Hematopoietic multipotent progenitor cell treated with erythropoietin and hydrocortisone succinate and interleukin-3 and kit ligand, for 6 days (in vitro differentiated cells): ENCODE measurements around the gene CISTR.
"Not testable (repeated sequence)": the region's sequence is repeated elsewhere in the genome, so short reads cannot be mapped to it uniquely, and the experiment has no call there.

Experiments
- DNase-seq: peaks from one replicate; pipeline ENCODE4 v3.0.0-alpha.2; 2015

Gene CISTR

GRCh38 chr12:53762793-53763192 lies 11.0 kb upstream of the CISTR start:
- DNase-seq: not testable (repeated sequence)

DNA sequence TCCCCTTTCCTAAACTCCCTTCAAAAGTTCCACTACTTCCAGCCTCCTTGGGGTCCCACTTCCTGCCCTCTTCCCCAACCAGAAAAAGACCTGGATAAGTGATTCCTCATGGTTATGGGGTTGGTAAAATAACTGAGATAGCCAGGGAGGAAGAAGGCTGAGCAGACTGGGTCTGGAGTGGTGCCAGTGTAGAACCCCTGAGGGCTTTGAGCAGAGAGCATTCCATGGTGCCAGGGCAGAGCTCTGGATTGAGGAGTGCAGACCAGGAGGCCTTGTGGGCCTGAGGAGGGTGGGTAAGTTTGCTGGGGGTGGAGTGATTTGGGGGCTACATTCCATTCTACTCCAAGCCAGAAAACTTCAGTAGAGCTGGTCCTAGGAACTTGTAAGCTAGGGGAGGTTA lies 9.5 kb upstream of the CISTR start:
- DNase-seq: no peak

DNA sequence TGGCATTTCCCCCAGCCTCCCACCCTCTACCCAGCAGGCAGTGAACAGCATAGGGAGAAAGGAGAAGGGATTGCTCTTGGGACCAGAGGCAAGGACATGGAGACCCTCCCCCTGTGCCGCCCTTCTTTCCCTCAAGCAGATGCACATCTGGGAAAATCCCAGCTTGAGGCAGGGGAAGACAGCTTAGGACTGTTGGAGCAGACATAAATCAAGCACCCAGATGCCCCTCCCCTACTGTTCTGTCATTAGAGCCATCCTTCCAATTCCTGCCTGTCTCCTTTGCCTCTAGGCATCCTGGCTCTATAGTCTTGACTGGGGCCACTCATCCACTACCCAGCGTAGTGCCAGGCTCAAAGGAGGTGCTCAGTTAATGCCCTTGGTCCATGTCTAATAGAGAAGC lies 7.5 kb upstream of the CISTR start:
- DNase-seq: no peak

- DNase-seq: no peak
Observed at GRCh38 chr12:53758730-53759103, 6.9 kb upstream of the CISTR start.

DNA sequence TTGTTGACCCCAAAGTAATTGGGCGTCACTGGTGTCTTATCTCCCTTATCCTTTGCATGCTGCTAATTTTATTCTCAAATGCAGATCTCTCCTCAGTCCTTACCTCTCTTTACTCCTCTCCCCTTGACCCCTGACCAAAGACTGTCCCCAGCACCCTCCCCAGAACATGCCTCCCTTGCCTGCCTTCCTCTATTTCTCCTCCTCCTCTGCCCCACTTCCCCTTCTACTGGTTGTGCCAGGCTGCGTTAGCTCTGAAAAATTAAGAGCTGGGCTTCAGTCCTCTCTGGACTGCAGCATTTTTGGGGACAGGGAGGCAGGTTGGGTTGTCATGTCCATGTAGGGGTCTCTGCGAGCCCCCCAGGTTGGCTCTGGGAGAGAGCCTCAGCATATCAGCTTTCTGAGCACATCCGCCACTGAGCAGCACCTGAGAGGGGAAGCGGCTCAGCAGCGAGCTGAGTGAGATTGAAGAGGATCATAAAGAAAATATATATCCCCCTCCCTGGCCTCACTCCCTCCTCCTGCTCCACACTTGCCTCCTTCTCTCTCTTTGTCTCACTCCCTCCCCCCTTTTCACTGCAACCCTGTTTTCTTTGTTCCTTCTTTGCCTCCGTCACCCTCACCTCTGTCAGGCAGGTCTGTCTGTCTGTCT lies 6.4 kb upstream of the CISTR start:
- DNase-seq: no peak

DNA sequence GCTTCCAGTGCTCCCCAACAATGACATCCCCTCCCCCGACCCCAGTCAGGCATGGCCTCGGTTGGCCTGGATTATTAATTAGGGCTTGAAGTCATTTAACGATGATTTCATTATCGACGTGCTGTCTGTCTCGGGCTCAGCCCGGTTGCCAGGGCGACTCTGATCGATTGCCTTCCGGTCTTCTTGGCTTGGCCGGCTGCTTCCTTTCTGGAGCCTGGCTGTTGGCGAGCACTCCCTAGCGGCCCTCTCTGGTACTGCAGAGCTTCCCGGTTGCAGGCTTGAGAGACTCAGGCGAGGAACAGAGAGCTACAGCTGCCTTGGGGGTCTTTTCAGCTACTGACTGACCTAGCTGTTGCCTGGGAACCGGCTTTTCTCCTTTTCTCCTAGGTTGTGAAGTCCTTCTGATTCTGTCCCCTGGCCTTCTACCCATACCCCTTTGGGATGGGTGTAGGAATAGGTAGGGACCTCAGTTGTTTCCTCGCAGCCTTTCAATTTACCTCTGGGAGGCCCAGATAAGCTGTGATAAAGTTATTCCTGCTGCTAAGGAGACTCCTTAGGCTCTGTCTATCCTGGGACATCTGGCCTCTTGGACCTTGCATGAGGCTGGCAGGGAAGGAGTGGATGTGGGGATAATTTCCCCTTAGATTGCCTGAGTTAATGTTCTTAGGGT lies 5.5 kb upstream of the CISTR start:
- DNase-seq: peak; percentile 78

- no peak for DNase-seq
Observed at GRCh38 chr12:53756300-53757100, 4.7 kb upstream of the CISTR start.

- no peak for DNase-seq
Observed at GRCh38 chr12:53755893-53756292, 4.1 kb upstream of the CISTR start.

DNA sequence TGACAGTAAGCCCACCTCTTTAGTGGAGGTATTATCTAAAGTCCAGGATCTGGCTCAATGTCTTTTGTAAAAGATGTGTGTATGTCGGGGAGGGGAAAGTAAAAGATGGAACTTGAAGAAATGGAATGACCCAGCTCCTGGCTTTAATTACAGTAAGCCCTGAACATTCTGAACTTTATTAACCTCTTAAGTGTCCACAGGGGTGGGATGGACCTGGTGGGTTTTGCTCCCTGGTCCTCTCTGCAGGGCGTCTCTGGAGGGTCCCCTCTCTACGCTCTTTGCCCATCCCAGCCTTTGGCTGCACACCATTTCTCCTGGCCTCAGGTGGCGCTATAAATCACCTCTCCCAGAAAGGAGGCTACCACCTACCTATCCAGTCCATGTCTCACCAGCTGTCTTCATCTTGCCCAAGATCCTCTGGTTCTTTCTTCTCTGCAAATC lies 3.7 kb upstream of the CISTR start:
- no peak for DNase-seq

DNA sequence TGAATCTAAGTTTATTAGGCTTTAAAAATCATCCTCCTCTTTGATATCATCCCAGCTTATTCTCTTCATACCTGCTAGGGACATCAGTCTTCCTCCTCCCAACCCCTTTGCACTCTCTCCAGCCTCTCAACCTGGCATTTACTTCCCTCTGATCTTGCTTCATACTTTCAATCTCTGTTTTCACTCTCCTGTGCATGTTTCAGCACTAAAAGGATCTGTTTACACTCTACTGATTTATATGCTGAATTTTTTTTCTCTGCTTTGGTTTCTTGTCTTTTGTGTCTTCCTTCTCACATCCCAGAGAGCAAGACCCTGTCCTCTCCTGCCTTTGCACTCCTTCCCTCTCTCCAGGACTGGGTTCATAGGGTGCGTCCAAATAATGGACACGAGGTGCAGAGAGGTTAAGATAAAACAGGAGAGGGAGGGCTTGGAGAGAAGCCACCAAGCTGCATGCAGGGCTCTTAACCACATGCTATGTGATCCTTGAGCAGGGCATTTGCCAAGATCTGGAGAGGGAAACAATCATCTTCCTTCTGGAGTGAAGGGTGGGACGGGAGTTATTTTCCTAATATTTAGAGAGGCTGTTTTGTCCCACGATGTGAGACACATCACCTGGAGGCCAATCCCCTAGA lies 3.0 kb upstream of the CISTR start:
- no peak for DNase-seq

- DNase-seq: no peak
Observed at GRCh38 chr12:53754188-53754585, 2.4 kb upstream of the CISTR start.

DNA sequence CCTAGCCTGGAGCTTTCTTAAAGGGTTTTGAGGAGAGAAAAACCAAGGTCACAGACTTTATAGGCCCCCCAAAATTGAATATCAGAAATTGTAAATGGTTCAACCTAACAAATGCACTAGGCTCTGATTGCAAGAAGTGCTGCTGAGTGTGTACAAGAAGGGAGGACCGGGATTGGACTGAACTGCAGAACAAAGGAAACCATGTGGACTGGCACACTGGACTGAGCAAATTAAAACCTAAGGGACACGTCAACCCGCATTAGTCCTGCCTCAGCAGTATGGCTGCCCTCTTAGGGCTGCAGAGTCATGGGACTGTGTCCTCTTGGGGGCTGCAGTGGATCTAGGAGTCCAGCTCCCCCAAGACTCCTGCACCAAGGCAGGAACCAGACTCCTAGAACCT lies 842 bp upstream of the CISTR start:
- DNase-seq: no peak

DNA sequence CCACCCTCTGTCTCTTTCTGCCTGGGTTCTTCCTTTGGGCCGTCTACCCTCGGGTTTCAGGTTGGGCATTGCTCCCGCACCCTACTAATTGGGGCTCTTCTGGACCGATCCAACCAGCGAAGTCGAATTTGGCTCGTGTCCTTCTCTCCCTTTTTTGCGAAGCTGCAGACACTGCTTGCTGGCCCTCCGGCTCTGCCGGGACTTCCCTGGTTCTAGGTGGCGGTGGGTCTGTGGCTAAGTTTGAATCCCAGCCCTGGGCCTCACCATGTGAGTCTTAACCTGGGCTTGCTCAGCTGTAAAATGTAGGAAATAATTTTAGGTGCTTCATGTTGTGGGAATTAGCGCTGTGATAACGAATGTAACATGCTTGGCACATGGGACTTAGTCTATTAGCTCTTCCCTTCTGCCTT lies 418 bp upstream of the CISTR start:
- DNase-seq: no peak

- DNase-seq: no peak
Observed at GRCh38 chr12:53750812-53751335, 905 bp downstream of the CISTR start.

DNA sequence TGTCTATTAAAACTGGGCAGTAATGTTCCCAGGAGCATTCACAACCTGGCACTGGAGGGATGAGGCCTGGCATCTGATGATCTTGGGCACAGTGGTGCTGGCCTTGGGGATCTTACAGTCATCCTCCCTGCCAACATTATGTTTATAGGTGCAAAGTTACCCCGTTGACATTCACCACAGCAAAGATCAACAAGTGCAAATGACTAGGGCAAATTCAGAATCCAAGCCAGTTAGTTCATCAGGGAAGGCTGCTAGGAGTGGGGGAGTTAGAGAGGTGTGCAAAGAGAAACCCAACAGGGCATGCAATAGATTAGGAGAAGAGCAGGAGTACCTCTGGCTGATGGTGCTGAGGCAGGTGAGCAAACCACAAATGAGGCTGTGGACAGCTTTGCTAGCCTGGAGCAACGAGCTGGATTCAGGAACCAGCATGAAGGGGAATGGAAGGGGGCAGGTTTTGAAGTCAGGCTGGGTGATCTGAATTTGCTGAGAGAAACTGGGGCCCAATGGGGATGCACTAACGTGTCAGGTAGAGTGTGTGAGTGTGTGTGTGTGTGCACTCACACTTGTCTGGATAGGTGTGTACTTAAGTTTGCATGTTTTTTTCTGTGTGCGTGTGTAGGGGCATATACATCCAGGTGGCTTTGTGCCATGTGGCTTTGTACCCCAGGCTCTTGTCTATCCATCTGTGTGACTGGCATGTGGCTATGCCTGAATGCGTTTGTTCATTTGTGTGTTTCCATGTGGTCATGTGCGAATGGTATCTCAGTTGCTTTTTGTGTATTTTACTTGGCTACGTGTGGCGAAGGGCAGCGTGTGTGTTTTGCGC lies 1.6 kb downstream of the CISTR start:
- no peak for DNase-seq

DNA sequence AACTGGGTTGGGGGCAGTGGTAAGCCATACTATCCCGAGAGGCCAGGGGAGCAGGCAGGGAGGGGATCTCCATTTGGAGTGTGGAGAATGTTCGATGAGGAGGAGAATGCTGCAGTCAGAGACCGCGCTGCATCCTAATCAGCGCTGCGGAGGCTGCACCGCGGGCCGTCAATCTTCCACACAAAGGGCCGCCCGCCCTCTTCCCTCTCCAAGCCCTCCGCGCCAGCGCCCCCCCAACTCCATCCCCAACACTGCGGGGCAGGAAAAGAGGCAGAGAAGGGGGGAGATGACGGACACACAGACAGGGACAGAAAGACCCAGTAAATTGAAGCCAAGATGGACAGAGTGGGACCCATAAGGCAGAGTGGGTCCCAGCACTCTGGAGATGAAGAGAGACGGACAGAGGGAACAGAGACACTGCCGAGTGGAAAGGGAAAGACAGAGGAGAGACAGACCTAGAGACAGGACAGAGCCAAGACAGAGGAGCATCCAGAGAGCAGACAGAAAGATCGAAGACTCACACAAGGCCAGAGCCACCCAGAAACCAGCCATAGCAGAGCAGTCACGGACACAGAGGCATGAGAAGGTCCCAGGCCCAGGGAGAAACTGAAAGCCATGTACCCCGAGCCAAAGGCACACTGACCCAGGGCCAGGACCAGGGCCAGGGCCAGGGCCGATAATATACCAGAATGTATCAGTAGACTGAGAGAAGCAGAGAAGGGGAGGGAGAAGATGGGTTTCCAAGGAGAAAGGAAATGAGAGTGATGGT lies 3.5 kb downstream of the CISTR start:
- no peak for DNase-seq

GRCh38 chr12:53747095-53747494 lies 4.7 kb downstream of the CISTR start:
- DNase-seq: no peak

DNA sequence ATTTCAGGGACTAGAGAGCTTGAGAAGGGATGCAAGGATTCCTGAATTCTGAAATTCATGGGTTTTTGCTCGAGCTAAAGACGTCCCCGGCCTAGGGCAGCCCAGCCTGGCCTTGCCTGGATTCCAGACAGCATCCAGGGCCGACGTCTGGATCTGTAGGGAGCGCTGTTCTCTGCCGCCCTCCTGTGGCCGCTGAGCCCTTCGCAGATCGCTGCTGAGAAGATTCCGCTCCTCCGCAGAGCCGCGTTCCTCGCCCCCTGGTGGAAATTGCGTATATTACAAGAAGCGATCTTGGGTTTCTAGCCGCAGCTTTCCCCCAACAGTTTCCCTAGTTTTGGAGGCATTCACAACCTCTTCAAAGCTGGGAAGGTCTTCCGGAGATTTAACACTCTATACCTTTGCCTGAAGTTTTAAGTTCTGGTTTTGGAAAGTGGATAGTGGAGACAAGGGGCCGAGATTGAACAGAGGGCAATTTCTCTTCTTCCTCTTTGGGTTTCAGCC lies 5.1 kb downstream of the CISTR start:
- peak; percentile 91 for DNase-seq

- no peak for DNase-seq
Observed at GRCh38 chr12:53744751-53745150, 7.0 kb downstream of the CISTR start.

DNA sequence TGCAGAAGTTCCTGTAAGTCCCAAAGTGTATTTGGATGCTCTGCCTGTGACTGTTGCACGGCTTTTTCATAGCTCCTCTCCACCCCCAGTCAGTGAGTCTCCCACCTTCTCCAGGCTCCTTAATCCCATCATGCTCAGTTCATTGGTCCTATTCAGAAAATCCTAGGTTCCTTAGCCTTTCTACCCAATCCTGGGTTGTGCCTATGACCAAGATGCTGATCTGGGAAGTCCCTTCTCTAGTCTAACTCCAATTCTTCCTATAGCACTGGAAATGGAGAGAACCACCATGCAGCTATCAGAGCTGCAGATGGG lies 7.7 kb downstream of the CISTR start:
- DNase-seq: no peak

- peak; percentile 78 for DNase-seq
Observed at GRCh38 chr12:53743266-53744129, 8.3 kb downstream of the CISTR start.
